ENCODE measurements around the gene CCDC149.
A peak's percentile ranks its signal among the peaks of the same experiment; 100 is the strongest.

Gene CCDC149

DNA sequence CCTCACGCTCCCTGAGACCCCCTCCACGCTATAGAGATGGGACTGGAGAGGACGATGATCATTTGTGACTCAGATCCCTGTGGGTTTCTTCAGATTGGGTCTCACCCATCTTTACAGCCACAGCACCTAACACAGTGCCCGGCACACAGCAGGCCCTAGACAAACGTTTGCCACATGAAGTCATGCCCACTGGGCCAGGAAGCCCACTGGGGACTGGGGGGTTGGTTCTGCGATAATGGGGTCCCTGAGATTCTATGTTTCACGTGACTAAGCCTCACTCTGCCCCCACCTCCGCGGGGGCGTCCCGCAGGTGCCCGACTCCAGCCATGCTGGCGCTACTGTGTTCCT lies 113.7 kb downstream of the CCDC149 start:
- DNase-seq: no peak

GRCh38 chr4:24798036-24798610 lies 114.7 kb downstream of the CCDC149 start:
- no peak for DNase-seq

DNA sequence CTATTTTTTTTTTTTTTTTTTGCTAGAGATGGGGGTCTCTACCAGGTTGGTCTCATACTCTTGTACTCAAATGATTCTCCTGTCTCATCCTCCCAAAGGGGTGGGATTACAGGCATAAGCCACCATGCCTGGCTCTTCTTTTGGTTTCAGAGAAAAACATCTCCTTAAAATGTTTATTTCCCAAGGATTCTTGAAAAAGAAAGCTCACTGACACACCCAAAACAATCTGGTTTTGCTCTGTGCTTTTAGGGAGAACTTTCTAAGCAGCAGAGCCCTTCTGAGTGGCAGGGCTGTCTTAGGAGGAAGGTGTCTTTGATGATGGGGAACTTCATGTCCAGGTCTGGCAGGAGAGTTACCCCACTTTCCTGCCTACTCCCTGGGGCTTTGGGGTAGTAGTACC lies 116.2 kb downstream of the CCDC149 start:
- DNase-seq: no peak

- DNase-seq: peak in 1 of 14 donors; percentile 30
These were observed 117.0 kb downstream of the CCDC149 start for GRCh38 chr4:24795666-24796381.

- peak in 11 of 14 donors; percentile 11 to 79 (median 41) for DNase-seq
These were observed 117.8 kb downstream of the CCDC149 start, which contains the start of gene SOD3 for GRCh38 chr4:24794916-24795665. Gene SOD3 (plus strand): TSS chr4:24795573. CDS start chr4:24799522, 3,949 bp downstream.

GRCh38 chr4:24794480-24794879 lies 118.4 kb downstream of the CCDC149 start:
- peak in 2 of 14 donors; percentile 31 to 75 for DNase-seq

- no peak for DNase-seq
These were observed 118.8 kb downstream of the CCDC149 start for GRCh38 chr4:24794051-24794450.

GRCh38 chr4:24793219-24794005 lies 119.4 kb downstream of the CCDC149 start:
- DNase-seq: no peak

GRCh38 chr4:24792552-24792951 lies 120.3 kb downstream of the CCDC149 start:
- no peak for DNase-seq

DNA sequence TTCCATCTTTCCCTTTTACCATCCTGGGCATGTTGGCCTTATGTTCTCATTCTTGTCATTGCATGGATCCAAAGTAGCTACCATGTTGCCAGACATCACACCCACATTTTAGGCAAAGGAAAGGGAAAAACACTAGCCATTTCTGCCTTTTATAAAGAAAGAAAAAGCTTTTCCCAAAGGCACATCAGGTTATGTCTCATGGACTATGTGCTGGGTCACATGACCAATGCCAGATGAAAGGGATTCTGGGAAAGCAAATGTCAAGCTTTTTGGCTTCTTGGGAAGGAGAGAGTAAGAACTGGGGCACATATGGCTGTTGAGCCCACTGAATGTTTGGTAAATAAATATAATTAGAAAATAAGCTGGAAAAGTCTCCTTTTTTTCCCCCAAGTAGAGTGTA lies 121.8 kb downstream of the CCDC149 start:
- no peak for DNase-seq

- DNase-seq: no peak
These were observed 129.3 kb downstream of the CCDC149 start for GRCh38 chr4:24783506-24783905.

GRCh38 chr4:24781999-24782745 lies 130.7 kb downstream of the CCDC149 start:
- DNase-seq: no peak

GRCh38 chr4:24780936-24781495 lies 131.8 kb downstream of the CCDC149 start:
- no peak for DNase-seq

- DNase-seq: no peak
These were observed 134.2 kb downstream of the CCDC149 start for GRCh38 chr4:24778464-24779225.

- no peak for DNase-seq
These were observed 135.0 kb downstream of the CCDC149 start for GRCh38 chr4:24777536-24778463.

DNA sequence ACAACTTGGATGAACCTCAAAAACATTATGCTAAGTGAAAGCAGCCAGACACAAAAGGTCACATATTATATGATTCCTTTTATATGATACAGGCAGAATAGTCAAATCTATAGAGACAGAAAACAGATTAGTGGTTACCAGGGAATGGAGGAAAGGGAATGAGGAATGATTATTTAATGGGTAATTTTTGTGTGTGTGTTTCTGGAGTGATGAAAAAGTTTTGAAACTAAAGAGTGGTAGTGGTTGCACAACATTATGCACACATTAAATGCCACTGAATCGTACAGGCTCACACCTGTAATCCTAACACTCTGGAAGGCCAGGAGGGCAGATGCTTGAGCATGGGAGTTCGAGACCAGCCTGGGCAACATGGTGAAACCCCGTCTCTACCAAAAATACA lies 137.1 kb downstream of the CCDC149 start:
- DNase-seq: no peak

DNA sequence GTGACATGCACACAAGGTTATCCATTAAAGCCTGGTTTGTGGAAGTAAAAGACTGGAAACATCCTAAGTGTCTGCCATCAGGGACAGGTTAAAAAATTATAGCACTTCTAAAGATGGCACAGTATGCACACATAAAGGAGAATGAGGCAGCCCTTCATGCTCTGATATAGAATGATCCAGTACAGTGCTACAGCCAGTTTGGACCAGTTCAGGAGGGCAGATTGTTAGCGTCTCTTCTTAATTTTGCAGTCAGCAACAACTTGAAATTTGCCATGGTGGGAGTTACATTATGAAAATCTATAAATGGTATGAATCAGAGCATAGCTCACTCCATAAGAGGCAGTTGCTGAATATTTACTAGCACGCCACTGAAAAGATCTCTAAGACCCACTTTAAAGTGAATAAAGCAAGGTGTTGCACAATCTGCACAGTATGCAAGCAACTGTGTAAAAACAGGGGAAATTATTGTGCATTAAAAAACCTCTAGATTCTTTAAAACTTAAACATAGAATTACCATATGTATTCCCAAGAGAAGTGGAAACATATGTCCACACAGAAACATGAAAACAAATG lies 137.7 kb downstream of the CCDC149 start:
- DNase-seq: no peak

DNA sequence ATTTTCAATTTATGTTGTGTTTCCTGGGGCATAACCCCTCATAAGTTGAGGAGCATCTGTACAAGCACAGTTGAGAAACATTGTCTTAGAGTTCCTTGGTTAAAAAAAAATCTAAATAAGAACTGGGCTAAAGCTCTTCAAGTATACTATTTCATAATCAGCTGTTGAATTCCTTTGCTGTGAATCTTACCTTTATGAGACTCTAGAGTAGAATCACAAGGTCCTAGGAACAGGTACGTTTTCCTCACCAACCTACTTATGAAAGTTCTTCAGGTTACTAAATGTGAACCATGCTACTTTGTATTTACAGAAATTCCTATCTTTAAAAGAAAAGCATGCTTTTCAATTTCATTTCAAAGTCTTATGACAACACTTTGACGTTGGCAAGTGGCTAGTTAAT lies 138.4 kb downstream of the CCDC149 start:
- DNase-seq: no peak

DNA sequence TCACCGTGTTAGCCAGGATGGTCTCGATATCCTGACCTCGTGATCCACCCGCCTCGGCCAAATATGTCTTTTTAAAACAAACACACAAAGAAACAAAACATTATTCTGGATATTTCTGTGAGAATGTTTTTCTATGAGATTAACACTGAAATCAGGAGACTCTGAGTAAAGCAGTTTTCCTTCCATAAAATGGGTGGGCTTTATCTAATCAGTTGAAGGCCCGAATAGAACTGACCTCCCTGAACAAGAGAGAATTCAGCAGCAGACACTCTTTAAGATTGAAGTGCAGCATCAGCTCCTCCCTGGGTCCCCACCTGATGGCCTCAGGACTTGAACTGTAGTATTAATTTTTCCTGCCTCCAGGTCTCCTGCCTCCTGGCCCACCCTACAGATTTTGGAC lies 139.9 kb downstream of the CCDC149 start:
- no peak for DNase-seq

Data from C1 segment of cervical spinal cord (tissue), 14 donors.